DMS53 (cell line): ENCODE results near the gene DLG1.

Source experiments
- DNase-seq: peaks from one replicate; lab custom pipeline; 2025; lab: John Stamatoyannopoulos, UW

The DLG1 gene

DNA sequence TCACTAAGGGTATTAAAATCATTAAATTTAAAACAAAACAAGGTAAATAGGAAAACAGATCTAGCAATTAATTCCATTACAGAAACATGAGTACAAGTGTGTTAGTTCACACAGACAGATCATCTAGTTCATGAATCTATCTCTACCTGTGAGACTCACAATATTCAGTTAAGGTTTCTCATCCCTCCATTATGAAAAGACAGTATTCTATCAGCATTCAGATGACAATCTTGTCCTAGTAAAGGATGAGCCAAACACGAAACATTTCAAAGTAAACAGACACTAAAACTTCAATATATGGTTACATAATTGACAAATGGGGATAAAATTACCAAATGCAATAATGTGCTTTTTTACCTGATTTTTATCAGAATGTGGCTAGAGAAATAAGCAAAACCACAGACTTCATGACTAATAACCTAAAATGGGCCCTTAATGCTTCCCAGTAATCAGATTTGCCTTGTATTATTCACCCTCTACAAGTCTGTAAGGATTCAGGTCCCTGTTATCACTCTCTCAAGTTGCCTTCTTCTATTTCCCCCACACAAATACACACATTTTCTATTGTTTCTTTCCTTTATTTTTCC, 126.8 kb downstream of the DLG1 start:
- no peak for DNase-seq

DNA sequence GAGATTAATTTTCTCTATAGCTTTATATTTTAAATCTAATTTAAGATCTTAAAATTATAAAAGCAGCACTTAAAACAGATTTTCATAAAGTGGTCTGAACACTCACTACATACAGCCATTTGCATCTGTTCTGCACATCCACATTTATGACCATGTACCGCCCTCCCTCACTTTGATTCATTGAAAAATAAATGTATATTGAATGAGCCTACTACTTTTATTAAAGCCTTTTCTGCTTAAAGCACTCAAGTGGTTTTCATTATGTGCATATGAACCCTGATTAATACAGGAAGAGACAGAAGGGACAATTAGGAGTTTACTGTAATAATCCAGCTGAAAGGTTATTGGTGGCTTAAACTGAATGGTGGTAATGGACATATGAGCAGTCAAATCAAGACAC, 129.4 kb downstream of the DLG1 start:
- no peak for DNase-seq

DNA sequence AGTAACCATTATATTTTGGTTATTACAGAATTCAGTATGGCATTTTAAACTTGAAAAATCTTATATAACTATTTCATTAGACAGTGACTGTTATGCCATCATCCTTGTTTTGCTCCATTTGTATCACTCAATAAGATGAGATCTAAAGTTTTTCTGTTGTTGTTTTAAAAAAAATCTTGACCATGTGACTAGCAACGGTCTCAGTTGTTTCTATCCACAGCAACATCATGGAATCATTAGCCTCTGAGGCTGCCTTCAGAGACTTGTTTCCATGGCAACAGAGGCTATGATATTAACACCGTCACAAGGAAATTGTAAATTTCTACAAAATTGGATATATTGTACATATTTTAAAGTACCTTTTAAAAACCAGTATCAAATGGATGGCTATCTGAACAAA, 129.8 kb downstream of the DLG1 start:
- DNase-seq, result peak; percentile 67

DNA sequence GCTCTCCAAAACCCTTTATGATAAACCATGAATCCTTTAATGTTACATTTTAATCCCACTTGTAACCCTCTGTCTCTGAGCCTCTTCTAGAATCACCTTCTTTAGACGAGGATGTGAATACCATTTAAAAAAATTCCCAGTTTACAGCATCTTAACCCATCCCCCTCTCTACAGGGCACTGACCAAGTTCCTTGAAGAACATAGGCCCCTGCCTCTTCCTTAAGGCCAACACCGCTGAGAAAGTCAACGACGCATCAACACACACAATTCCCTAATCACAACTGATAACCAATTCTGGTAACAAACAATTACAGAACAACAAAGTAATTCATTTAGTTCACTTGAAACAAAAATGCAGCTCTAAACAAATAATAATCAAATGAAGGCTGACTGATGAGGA, 130.3 kb downstream of the DLG1 start:
- DNase-seq, result no peak

DNA sequence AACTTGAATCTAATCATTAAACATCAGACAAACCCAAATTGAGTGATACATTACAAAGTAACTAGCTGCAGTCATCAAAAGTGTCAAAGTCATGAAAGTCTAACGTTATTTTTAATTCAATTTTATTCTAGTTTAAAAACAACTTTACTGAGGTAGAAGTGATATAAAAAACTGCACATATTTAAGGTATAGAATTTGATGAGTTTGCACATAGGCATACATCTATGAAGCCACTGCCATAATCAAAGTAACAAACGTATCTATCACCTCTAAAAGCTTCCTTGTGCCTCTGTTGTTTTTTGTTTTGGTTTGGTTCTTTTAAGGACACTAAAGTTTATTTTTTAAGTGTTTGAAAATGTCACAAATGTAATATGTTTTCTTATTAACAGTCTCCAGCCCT, 130.9 kb downstream of the DLG1 start:
- no peak for DNase-seq

DNA sequence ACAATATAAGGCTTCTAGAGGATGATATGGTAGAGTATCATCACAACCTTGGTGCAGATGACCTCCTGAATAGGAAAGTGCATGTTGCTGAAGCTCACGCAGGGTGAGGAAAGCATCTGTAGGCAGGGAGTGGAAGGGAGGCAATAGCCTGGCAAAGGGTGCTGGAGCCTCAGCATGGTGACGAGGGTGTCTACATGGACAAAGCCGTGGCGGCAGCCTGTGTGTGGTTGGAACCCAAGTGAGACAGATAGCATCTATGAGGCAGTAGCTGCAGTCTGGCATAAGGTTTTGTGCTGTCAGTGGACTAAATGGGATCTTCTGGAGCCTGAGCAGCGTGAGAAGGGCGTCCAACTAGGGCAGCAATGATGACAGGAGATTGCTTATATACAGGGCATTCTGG, 132.5 kb downstream of the DLG1 start:
- DNase-seq, result no peak

DNA sequence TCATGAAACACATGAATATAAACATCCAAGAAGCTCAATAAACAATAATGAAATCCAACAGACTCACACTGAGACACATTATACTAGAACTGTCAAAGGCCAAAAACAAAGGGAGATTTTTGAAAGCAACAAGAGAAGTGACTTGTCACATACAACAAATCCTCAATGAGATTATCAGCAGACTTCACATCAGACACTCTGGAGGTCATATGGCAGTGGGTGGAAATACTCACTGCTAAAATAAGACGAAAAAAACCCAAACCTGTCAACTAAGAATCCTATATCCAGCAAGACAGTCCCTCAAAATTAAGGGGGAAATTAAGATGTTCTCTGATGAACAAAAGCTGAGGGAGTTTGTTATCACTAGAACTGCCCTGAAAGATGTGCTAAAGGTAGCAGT, 143.4 kb downstream of the DLG1 start:
- DNase-seq, result no peak

DNA sequence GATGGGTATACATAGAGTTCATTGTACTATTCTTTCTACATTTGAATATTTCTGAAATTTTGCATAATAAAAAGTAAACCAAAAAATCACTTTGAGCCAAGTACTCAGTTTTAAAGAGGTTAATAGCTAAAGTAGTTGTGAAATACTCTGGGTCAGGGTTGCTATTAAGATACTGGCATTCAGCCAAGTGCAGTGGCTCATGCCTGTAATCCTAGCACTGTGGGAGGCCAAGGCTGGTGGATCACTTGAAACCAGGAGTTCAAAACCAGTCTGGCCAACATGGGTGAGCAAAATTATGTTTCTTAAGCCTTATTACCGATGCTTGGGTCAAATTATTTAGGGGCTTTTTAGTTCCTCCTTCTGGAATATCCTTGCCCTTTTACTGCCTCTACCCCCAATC, 146.8 kb downstream of the DLG1 start:
- DNase-seq, result no peak

DNA sequence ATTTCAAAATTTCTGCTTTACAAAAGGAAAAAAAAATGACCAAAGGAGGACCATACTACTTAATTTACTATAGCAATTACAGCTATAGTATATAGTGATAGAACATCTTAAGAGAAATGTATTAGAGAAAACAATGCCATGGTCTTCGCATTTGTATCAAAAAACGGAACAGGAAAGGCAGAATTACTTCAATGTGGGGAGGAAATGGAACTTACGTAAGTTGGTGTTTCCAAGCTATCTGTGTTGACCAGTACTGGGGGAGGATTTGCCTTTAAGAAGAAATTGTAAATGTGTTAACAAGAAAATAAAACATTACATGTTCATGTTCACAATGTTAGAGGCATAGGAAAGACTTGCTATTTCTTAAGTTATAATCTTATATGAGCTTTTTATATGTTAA, 148.9 kb downstream of the DLG1 start:
- DNase-seq, result no peak

DNA sequence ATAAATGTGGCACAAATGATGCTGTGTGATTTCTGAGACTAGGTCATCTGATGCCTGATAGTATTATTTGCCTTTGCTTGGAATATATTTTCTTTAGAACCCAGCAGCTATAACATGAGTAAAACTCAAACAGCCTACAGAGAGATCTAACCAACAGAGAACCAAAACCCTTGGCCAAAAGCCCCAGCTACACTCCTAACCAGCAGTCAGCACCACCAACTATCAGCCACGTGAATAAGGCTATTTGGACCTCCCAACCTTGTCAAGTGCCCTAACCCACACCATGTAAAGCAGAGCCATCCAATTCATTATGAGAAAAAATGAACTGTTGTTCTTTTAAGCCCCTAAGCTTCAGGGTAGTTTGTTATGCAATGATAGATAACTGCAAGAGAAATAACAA, 154.2 kb downstream of the DLG1 start:
- DNase-seq, result no peak

DNA sequence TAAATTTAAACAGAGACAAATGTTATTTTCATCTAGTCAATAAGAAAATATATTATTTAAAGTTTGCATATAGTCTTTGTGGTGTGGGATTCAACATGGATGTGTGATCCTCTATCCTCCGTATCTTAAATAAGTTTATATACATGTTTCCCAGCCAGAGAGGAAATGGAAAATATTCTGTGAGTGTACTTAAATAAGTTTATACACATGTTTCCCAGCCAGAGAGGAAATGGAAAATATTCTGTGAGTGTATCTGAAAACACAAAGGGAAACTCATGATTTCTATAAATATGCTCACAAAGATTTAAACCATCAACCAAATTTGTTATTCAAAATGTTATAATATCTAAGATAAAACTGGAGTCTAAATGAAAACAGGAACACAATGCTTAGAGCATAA, 158.8 kb downstream of the DLG1 start:
- DNase-seq, result no peak

DNA sequence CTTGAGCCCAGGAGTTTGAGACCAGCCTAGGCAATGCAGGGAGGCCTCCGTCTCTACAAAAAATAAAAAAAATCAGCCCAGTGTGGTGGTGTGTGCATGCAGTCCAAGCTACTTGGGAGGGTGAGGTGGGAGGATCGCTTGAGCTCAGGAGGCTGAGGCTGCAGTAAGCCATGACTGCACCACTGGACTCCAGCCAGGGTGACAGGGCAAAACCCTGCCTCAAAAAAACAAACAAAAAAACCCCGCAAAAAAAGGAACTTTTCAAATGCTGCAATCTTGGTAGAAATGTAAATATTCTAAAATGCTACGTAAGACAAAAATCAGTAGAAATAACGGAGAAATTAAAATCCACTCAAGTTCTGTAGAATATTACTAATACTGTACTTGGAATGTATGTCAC, 160.7 kb downstream of the DLG1 start:
- no peak for DNase-seq

DNA sequence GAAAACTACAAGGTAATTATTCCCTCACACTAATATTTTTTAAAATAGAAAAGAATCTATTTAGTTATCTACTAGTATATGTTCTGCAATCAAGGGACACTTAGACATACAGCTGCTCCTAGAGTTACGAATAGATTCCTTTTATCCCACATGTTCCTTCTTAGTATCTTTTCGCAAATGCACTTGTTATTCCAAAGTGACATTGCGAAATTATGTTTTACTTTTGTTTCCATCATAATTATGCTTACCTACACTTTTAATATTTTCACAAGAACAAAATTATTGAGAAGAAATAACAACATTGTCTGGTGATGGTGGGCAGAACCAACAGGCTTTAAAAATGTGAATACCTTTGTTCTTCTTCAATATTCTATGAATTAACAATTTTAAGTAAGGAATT, 161.7 kb downstream of the DLG1 start:
- no peak for DNase-seq

DNA sequence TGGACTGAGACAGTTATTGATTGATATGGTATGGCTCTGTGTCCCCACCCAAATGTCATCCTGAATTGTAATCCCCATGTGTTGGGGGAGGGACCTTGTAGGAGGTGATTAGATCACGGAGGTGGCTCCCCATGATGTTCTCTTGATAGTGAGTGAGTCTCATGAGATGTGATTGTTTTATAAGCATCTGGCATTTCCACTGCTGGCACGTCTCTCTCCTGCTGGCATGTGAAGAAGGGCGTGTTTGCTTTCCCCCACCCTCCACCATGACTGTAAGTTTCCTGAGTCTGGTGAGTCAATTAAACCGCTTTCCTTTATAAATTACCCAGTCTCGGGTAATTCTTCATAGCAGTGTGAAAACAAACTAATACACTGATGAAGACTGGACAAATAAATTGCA, 163.2 kb downstream of the DLG1 start:
- no peak for DNase-seq

DNA sequence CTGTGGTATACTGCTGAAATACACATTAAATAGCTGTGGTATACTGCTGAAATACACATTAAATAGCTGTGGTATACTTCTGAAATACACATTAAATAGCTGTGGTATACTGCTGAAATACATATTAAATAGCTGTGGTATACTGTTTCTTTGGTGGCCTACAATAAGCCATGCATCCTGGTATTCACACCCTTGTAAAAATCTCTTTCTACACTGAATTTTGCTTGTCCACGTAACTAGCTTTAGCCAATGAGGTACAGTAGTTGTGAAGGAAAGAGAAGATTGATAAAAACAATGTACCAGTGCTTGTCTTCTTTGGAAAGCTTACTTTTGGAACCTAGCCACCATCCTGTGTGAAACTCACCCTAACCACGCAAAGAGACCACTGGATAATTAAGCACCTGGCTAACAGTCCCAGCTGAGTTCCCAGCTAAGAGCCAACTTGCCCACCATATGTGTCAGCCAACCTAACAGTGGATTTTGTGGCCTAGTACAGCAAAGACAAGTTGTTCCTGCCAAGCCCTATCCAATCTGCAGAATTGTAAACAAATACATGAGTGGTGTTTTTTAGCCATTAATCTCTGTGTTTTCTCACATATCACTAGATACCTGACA, 165.4 kb downstream of the DLG1 start:
- DNase-seq, result no peak

DNA sequence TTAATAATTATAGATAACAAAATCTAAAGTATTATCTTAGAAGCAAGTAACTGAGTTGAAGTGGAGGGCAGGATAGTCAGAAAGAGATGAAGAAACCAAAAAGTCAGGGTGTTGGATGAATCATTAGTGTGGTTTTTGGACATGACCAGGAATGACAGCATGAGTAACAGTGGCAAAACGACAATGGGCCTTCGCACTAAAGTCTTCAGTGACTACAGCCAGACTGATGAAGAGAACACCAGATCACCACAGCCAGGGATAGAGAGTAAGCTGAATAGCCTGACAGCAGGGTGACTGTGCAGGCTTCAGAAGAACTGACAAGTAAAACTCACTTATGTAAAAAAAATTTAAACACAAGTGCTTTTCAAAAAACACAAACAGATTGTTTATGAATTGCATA, 172.8 kb downstream of the DLG1 start:
- DNase-seq, result no peak

DNA sequence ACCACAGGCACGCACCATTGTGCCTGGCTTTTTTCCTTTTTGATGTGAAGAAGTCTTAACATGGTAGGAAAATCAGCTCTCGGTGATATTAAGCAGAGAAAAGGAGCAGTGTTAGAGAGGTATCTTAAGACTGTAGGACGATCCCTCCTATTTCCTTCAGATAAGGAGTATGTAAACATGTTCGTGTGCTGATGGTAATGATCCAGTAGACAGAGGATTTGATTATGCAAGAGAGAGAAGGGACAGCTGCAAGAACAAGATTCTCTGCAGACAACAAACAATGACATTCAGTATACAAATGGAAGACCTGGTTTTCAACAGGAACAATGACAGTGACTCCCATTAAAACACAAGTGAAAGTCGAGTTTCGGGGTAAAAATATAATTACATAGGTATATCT, 173.7 kb downstream of the DLG1 start:
- DNase-seq, result no peak

DNA sequence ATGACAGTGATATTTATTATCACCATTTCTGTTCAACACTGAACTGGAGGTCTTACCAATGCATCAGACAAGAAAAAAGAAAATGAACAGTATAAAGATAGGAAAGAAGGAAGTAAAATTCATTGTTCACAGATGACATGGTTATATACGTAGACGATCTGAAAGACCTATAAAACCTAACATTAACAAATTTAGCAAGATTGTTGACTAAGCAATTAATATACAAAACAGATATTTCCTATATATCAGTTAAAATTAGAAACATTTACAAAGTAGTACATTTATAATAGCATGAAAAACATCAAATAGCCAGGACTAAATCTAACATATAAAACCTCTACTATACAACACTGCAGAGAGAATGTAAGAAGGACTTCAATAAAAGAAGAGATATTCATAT, 176.0 kb downstream of the DLG1 start:
- no peak for DNase-seq

DNA sequence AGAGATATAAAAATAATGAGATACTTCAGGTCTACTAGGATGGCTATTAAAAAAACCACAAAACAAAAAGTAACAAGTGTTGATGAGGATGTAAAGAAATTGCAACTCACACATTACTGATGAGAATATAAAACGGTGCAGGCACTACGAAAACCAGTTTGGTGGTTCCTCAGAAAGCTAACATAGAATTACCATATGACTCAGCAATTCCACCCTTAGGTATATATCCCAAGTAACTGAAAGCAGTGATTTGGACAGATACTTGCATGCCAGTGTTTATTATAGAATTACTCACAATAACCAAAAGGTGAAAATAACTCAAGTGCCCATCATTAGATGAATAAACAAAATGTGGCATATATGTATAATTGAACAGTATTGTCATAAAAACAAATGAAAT, 181.3 kb downstream of the DLG1 start:
- peak; percentile 36 for DNase-seq

DNA sequence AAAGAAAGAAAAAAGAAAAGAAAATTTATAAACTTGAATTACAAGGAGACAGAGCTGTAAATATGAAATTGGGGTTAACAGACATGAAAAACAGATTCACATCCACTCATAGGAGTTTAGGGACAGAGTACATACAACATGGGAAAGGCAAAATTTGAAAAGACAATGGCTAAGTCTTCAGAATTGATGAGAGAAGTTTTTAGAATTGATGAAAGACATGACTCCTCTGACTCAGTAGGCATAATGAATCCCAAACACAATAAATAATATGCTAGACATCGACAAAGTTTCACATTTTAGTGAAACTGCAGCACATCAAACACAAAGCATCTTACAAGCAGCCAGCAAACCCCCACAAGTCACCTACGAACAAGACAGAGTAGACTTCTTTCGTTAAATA, 184.4 kb downstream of the DLG1 start:
- DNase-seq, result no peak

DNA sequence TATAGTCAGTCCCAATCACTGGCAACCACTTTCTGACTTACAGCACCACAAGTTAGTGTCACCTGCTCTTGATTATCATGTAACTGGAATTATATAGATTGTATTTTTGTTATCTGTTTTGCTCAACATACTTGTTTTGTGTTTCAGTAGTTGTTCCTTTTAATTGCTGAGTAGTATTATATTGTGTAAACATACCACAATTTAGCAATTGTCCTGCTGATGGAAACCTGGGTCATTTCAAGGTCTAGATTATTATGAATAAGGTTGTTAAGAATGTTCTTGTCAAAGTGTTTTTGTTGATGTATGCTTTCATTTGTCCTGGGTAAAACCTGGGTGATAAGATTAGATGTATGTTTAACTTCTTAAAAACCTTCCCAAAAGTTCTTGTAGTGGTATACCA, 186.7 kb downstream of the DLG1 start:
- DNase-seq, result no peak

DNA sequence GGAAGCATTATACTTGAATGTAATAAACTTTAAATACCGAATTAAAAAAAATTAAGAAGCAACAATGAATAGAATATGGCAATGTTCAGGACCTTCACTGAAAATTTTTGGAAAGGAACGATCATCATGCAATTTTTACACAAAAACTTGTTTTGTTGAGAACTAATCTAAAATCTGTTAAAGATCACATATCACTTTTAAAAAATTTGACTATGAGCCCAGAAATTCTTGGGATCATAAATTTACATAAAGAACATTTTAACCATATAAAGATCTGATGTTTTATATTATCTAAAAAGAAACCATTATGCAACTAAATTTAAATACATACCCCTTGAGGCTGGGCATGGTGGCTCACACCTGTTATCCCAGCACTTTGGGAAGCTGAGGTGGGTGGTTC, 192.6 kb downstream of the DLG1 start:
- no peak for DNase-seq

DNA sequence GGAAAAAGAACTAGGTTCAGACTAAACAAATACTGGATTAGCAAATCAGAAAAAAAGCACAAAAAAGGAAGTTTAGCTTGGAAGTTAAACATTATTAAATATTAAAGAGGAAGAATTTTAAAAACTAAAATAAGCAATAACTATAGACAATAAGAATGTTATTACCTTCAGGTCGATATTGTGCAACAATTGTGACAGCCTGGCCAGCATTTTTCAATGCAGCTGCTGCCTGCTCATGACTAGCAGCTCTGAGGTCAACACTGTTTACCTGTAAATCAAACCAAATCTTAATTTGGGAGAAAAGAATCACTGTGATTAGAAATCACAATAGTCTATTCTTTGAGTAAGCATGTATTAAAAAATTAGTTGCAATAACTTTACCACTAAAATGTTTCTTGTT, 193.7 kb downstream of the DLG1 start:
- DNase-seq, result no peak

DNA sequence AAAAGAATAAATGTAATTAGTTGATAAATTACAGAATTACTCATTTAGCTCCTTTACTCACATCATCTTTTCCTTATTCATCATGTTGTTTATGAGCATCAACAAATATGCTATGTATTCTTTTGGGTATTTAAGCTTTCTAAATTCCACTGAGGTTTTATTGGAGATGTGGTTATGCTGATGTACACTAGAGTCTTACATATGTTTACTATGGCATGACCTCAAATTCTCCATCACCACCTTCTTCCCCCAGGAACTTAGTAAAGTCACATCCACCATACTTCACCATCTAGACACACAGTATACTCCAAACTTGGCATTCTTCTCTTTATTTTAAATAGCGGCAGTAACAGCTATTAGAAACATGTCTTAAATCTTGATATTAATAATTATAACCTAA, 194.6 kb downstream of the DLG1 start:
- no peak for DNase-seq

DNA sequence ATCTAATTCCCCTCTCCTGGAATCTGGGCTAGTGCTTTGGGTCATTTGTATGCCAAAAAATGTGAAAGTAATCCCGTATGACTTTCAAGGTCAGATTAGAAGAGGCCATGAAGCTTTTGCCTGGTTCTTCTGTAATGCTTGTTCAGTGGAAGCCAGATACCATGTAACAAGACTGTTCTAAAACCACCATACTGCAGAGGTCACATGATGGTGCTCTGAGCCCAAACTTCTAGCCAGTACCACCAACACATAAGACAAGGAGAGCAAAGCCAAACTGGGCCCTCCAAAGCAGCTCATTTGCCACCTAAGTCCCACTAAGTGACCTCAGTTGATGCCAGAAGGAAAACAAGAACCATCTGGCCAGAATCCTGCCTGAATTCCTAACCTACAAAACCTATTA, 204.5 kb downstream of the DLG1 start:
- DNase-seq, result no peak
